ENCODE results near the gene HDAC6.
A peak's percentile ranks its signal among the peaks of the same experiment; 100 is the strongest.
"Not testable (repeated sequence)": the region's sequence is repeated elsewhere in the genome, so short reads cannot be mapped to it uniquely, and the experiment has no call there.

HDAC6 gene

GRCh38 chrX:48789366-48790220 is 12.3 kb upstream of the HDAC6 start:
- DNase-seq (ENCODE audit: low spot score) = no peak

DNA sequence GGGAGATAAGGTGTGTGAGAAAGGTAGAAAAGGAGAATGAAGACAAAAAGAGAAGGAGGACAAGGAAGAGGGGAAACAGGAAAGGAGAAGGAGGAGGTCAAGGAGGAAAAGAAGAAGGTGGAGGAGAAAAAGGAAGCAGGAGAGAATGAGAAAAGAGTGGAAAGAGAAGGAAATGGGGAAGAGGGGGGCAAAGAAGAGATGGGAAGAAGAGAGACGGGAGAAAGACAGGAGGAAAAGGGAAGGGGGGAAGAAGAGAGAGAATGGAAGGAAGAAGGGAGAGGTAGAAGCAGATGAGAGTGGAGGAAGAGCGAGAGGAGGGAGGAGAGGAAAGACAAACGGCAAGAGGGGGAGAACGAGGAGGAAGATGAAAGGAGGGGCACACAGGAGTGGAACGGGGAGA is 11.4 kb upstream of the HDAC6 start:
- no peak for DNase-seq (ENCODE audit: low spot score)

DNA sequence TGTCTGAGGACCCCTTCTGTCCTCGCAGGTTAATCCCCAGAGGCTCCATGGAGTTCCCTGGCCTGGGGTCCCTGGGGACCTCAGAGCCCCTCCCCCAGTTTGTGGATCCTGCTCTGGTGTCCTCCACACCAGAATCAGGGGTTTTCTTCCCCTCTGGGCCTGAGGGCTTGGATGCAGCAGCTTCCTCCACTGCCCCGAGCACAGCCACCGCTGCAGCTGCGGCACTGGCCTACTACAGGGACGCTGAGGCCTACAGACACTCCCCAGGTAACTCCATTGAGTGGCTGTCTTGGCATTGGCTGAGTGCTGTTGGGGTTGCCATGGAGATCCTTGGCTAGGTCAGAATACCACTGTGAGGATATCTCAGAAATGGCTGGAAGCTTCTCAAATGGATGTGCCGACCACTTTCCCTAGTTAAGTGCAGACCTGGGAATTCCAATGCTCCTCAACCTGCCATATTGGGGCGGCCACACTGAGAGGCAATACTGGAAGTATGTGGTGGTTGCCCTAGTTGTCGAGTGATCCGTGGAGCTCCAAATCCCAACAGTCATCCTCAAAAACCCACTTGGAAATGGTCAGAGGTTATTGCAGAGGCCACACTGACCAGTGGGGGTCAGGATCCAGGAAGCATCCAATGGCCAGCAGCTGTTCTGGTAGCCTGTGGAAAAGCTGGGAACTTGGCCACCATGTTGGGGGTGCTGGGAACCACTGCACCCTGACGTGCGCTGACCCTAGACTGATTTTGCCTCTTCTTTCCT is 10.6 kb upstream of the HDAC6 start:
- DNase-seq (ENCODE audit: low spot score) = no peak

- no peak for DNase-seq (ENCODE audit: low spot score)
Observed at GRCh38 chrX:48792219-48792618, 9.6 kb upstream of the HDAC6 start.

- no peak for DNase-seq (ENCODE audit: low spot score)
Observed at GRCh38 chrX:48793935-48794334, 7.9 kb upstream of the HDAC6 start.

GRCh38 chrX:48794340-48794910 is 7.4 kb upstream of the HDAC6 start:
- DNase-seq (ENCODE audit: low spot score) = no peak

- DNase-seq (ENCODE audit: low spot score) = peak; percentile 11
Observed at GRCh38 chrX:48794911-48795515, 6.9 kb upstream of the HDAC6 start.

GRCh38 chrX:48798318-48798717 is 3.5 kb upstream of the HDAC6 start:
- DNase-seq (ENCODE audit: low spot score) = no peak

DNA sequence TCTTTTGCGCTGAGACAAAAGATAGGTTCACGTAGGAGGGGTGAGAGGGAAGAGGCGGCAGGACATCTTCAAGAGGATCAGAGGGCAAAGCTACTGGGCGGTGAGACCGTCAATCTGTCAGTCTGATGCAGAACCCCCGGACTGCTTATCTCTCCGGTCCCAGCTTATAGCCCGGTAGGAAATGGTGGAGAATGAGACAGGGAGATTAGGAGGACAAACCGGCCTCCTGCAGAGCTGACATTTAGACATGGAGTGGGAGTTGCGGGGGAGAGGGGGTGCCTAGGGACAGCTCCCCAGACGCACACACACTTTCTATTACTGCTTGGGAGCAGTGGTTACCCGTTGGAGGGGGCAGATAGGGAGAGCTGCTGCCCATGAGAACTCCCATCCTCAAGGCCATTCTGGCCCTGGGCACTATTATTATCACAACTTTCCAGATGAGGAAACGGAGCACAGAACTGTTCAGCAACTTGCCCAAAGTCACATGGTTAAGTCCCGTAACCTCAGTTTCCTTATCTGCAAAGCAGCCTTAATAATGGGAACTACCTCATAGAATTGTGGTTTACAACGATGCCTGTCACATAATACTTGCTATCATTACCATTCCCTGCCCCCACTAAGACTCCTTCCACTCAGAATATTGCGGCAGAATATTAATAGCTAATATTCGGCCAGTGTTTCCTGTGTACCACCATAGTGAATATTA is 1.1 kb upstream of the HDAC6 start:
- no peak for DNase-seq (ENCODE audit: low spot score)

- peak; percentile 70 for DNase-seq (ENCODE audit: low spot score)
Observed at GRCh38 chrX:48802089-48802904, 430 bp downstream of the HDAC6 start.

- peak; percentile 13 for DNase-seq (ENCODE audit: low spot score)
Observed at GRCh38 chrX:48802905-48803200, 986 bp downstream of the HDAC6 start.

DNA sequence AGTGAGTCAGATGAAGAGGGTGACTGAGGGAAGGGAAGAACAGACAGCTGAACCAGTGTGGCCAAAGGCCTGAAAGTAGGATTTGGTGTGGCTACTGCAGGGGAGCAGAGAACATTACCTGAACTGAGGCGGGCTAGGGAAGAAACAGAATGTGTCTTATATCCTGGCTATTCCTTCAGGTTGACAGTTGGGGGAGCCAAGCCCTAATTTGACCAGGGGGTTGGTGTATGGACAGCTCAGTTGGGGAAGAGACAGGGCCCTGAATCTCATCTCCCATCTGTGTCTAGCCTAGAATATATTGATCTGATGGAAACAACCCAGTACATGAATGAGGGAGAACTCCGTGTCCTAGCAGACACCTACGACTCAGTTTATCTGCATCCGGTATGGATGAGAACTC is 4.2 kb downstream of the HDAC6 start:
- no peak for DNase-seq (ENCODE audit: low spot score)

- DNase-seq (ENCODE audit: low spot score) = no peak
Observed at GRCh38 chrX:48813644-48814043, 11.8 kb downstream of the HDAC6 start.

GRCh38 chrX:48814722-48815121 is 12.9 kb downstream of the HDAC6 start:
- DNase-seq (ENCODE audit: low spot score) = no peak

DNA sequence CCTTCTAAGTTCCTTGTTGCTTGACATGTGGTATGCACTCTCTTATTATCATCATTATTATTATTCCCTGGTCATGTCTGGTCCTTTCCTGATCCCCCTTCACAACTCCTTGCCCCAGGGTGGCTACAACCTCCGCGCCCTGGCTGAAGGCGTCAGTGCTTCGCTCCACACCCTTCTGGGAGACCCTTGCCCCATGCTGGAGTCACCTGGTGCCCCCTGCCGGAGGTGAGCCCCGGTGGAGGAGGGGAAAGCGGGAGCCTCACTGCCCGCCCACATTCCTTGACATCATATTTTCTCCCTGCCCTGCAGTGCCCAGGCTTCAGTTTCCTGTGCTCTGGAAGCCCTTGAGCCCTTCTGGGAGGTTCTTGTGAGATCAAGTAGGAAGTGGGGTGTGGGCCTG is 13.4 kb downstream of the HDAC6 start:
- no peak for DNase-seq (ENCODE audit: low spot score)

DNA sequence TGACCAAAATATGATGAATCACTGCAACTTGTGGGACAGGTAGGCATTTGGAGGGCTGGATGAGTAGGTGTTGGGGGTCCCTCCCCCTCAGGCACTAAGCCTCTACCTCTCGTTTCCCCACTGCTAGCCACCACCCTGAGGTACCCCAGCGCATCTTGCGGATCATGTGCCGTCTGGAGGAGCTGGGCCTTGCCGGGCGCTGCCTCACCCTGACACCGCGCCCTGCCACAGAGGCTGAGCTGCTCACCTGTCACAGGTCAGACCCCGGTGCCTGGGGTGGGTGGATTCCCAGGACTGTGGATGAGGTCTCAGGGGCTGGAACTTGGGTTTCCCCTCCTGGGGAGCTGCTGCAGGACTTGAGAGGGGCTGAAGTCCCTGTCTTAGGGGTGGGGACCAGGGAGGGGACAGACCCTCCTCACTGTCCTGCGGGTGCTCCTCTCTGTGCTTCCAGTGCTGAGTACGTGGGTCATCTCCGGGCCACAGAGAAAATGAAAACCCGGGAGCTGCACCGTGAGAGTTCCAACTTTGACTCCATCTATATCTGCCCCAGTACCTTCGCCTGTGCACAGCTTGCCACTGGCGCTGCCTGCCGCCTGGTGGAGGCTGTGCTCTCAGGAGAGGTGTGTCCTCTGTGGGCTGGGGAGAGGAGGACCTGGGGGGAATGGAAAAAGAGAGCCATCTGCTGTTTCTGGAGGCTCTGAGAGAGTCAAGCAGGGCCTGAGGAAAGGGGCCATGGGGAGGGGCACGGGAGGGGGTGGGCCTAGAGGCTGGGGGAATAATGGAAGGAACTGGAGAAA is 14.3 kb downstream of the HDAC6 start:
- DNase-seq (ENCODE audit: low spot score) = no peak

- no peak for DNase-seq (ENCODE audit: low spot score)
Observed at GRCh38 chrX:48818098-48818497, 16.2 kb downstream of the HDAC6 start.

GRCh38 chrX:48818866-48819265 is 17.0 kb downstream of the HDAC6 start:
- no peak for DNase-seq (ENCODE audit: low spot score)

- DNase-seq (ENCODE audit: low spot score) = not testable (repeated sequence)
Observed at GRCh38 chrX:48819394-48819793, 17.5 kb downstream of the HDAC6 start.

GRCh38 chrX:48823053-48823452 is 21.2 kb downstream of the HDAC6 start:
- DNase-seq (ENCODE audit: low spot score) = no peak

Measured in RKO (cell line).